Measurements from ENCODE around the gene SHISA9. TPM values are rescaled to one million over a fixed set of nuclear protein-coding genes. Genes with fewer than 3 reads are reported as not detected.

The SHISA9 gene
- total RNA-seq, 1 experiment from 2014 or later = not detected

GRCh38 chr16:13080531-13080930 is 179.1 kb downstream of the SHISA9 start:
- CTCF ChIA-PET = no interaction called here
- intact Hi-C loops (cut with micrococcal nuclease) = no loop called here
- H3K9me3 ChIP-seq (ENCODE audit: control insufficient read depth in 1 of 2, insufficient read depth in 1 of 2, low read depth in 1 of 2, low read length in 2 of 2) = no peaks in the 10 kb centered on the region; a peak in 1 of 4 replicates
- no peaks in the 10 kb centered on the region for H3K27me3 ChIP-seq (ENCODE audit: insufficient read depth, low read length)
- no peak overlapping the region for H3K4me3 ChIP-seq (replicated peaks in 1 of 2; ENCODE audit: low read depth in 1 of 2, low read length in 2 of 2)
- ATAC-seq (no peak), DNase-seq (ENCODE audit: low read depth, low spot score) (no peak)
- H2AFZ ChIP-seq (ENCODE audit: low read depth, low read length, poor library complexity, severe bottlenecking) = no peak overlapping the region
- H3K9me2 ChIP-seq (ENCODE audit: insufficient read depth) = no peaks in the 10 kb centered on the region
- RAD21 ChIA-PET (ENCODE audit: low non-redundant PET in 1 of 2, low total read pairs in 2 of 2, uncharacterized antibody in 2 of 2, unreplicated experiment in 2 of 2) = no interaction called here
- no peaks in the 10 kb centered on the region for H3K4me1 ChIP-seq (ENCODE audit: control insufficient read depth in 1 of 2, insufficient read depth in 2 of 2, low read length in 2 of 2)
- TF ChIP-seq EZH2 (IDR thresholded peaks at IDR 0.05) = no peak
- TF ChIP-seq POLR2AphosphoS5 (IDR thresholded peaks at IDR 0.05; ENCODE audit: low read depth, low read length) = no peak
- TF ChIP-seq POLR2A (IDR thresholded peaks at IDR 0.05; ENCODE audit: borderline replicate concordance, extremely low read depth, insufficient read depth, insufficient read length) = no peak
- TF ChIP-seq SRF (IDR thresholded peaks at IDR 0.05; ENCODE audit: low read depth) = no peak
- TF ChIP-seq FOSL1 (IDR thresholded peaks at IDR 0.05; ENCODE audit: low read depth) = no peak
- no peak for TF ChIP-seq CBX3 (IDR thresholded peaks at IDR 0.05; ENCODE audit: low read depth)
- TF ChIP-seq, protein P1, sequence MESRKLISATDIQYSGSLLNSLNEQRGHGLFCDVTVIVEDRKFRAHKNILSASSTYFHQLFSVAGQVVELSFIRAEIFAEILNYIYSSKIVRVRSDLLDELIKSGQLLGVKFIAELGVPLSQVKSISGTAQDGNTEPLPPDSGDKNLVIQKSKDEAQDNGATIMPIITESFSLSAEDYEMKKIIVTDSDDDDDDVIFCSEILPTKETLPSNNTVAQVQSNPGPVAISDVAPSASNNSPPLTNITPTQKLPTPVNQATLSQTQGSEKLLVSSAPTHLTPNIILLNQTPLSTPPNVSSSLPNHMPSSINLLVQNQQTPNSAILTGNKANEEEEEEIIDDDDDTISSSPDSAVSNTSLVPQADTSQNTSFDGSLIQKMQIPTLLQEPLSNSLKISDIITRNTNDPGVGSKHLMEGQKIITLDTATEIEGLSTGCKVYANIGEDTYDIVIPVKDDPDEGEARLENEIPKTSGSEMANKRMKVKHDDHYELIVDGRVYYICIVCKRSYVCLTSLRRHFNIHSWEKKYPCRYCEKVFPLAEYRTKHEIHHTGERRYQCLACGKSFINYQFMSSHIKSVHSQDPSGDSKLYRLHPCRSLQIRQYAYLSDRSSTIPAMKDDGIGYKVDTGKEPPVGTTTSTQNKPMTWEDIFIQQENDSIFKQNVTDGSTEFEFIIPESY (IDR thresholded peaks at IDR 0.05; ENCODE audit: extremely low read depth, insufficient replicate concordance, low read length) = no peak
- TF ChIP-seq CTCF (IDR thresholded peaks at IDR 0.05 in 2 of 3, conservative IDR thresholded peaks at IDR 0.05 in 1 of 3; ENCODE audit: borderline replicate concordance in 1 of 3, insufficient read depth in 1 of 3, low read depth in 2 of 3, low read length in 2 of 3) = no peak
- no peak for TF ChIP-seq RAD21 (IDR thresholded peaks at IDR 0.05; ENCODE audit: low read depth)
- no peak for TF ChIP-seq SIN3A (IDR thresholded peaks at IDR 0.05; ENCODE audit: low read depth)
- TF ChIP-seq MAX (IDR thresholded peaks at IDR 0.05) = no peak
- TF ChIP-seq YY1 (IDR thresholded peaks at IDR 0.05; ENCODE audit: extremely low read depth, insufficient replicate concordance, low read depth, low read length) = no peak
- no peak for TF ChIP-seq ZFX (IDR thresholded peaks at IDR 0.05)
- no peak for TF ChIP-seq SP1 (IDR thresholded peaks at IDR 0.05; ENCODE audit: low read depth)
- TF ChIP-seq, protein P2, sequence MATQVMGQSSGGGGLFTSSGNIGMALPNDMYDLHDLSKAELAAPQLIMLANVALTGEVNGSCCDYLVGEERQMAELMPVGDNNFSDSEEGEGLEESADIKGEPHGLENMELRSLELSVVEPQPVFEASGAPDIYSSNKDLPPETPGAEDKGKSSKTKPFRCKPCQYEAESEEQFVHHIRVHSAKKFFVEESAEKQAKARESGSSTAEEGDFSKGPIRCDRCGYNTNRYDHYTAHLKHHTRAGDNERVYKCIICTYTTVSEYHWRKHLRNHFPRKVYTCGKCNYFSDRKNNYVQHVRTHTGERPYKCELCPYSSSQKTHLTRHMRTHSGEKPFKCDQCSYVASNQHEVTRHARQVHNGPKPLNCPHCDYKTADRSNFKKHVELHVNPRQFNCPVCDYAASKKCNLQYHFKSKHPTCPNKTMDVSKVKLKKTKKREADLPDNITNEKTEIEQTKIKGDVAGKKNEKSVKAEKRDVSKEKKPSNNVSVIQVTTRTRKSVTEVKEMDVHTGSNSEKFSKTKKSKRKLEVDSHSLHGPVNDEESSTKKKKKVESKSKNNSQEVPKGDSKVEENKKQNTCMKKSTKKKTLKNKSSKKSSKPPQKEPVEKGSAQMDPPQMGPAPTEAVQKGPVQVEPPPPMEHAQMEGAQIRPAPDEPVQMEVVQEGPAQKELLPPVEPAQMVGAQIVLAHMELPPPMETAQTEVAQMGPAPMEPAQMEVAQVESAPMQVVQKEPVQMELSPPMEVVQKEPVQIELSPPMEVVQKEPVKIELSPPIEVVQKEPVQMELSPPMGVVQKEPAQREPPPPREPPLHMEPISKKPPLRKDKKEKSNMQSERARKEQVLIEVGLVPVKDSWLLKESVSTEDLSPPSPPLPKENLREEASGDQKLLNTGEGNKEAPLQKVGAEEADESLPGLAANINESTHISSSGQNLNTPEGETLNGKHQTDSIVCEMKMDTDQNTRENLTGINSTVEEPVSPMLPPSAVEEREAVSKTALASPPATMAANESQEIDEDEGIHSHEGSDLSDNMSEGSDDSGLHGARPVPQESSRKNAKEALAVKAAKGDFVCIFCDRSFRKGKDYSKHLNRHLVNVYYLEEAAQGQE (IDR thresholded peaks at IDR 0.05; ENCODE audit: low read depth) = no peak
- TF ChIP-seq JUND (IDR thresholded peaks at IDR 0.05) = no peak
- no peak for TF ChIP-seq ZNF274 (IDR thresholded peaks at IDR 0.05; ENCODE audit: low read depth, low read length)
- TF ChIP-seq EGR1 (IDR thresholded peaks at IDR 0.05; ENCODE audit: low read depth) = no peak
- TF ChIP-seq, protein P3, sequence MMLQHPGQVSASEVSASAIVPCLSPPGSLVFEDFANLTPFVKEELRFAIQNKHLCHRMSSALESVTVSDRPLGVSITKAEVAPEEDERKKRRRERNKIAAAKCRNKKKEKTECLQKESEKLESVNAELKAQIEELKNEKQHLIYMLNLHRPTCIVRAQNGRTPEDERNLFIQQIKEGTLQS (IDR thresholded peaks at IDR 0.05) = no peak
- TF ChIP-seq EZH2phosphoT487 (IDR thresholded peaks at IDR 0.05; ENCODE audit: borderline replicate concordance) = no peak
- H3K4me2 ChIP-seq (ENCODE audit: low read length) = no peak overlapping the region
- no peaks in the 10 kb centered on the region for H4K20me1 ChIP-seq (ENCODE audit: insufficient read depth)
- POLR2A ChIA-PET = no interaction called here
- H3K9ac ChIP-seq (ENCODE audit: low read length) = no peak overlapping the region
- no TSS peak for BruUV-seq (replicated peaks)
- no peaks in the 10 kb centered on the region for H3K79me2 ChIP-seq (ENCODE audit: insufficient read depth, low read length)
- H3K36me3 ChIP-seq (ENCODE audit: control insufficient read depth in 1 of 2, insufficient read depth in 2 of 2, low read length in 2 of 2) = no peaks in the 10 kb centered on the region
- no peak overlapping the region for H3K27ac ChIP-seq (ENCODE audit: low read depth, low read length)
